ENCODE results near the gene PLTP. TPM values are rescaled to one million over a fixed set of nuclear protein-coding genes. Genes with fewer than 3 reads are reported as not detected.
A peak's percentile ranks its signal among the peaks of the same experiment; 100 is the strongest.

The PLTP gene
- total and polyA plus RNA-seq, 7 experiments from 2014 or later = 0.31 to 0.44 (median 0.37) TPM; not detected in 3

DNA sequence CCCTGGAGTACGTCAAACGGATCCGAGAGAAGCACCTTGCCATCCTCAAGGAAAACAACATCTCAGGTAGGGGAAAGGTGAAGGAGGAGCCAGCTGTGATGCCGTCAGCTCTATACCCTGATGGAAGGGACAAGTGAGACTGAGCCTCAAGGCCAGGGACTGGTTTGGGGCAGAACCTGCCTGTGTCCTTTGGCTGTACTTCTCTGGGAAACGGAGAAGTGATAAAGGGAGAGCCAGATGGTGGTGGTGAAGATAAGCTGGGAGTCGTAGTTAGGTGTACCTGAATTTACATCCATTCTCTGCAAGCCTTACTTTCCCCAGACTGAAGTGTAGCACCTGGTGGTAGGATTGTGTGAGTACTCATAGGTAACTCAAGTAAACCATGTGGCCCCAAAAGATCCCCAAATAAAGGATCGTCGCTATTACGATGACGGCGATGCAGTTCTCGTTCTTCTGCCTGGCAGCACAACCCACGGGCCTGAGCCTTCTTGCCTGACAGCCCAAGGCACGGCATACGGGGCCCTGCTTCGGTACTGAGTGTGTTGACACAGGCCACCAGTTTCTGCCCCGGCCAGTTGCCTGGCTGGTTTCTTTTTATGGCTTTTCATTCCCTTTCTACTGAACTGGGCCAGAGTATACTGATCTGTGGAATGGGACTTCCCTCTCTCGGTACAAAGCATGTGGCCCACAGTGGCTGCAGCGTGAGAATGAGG is 33.2 kb upstream of the PLTP start:
- DNase-seq = no peak
- POLR2A ChIA-PET = interaction anchor here (0.6 to 5.9 kb wide), 3 partner anchors 9 to 22 kb away, joined by 6 to 55 read pairs (median 14); partner anchors contain the start of gene PCIF1

DNA sequence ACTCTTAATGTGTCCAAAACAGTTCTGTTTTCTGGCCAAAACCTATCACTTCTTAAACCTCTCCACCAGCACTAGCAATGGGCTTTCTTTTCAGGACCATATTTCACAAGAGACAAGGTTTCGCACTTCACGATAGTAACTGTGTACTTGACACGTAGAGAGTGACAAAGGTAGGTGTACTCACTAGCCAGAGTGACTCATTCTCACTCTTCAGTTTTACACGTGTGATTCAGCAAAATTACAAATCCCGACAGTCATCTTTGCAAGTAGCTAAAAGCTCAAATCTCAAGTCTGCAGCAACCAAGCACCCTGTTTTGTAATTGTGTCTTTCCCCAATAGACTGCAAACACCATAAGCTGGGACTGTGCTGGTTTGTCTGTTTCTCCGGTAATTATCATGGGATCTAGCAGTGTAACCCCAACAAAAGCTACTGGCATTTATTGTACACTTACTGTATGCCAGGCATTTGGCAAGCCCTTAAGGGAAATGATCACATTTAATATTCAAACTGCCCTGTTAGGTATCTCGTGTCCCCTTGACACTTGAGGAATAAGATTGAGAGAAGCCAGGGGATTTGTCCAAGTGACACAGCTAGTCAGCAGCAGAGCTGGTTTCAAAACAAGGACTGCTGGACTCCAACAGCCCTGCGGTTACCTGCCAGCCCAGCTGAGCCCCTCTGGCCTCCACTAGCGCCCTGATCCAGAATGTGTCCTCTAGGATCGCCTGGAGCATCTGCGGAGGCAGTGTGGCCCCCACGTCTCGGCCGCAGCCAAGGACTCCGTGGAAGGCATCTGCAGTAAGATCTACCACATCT is 32.4 kb upstream of the PLTP start:
- no peaks in the 10 kb centered on the region for H3K27me3 ChIP-seq (ENCODE audit: control insufficient read depth in 2 of 2, insufficient read depth in 2 of 2, low read length in 2 of 2)
- DNase-seq (no peak), ATAC-seq (peak; percentile 41)
- Mint-ChIP-seq H3K9me3 (no peaks in the 10 kb centered on the region), H3K4me1 (peaks cover 0 to 18% (median 6%) of the 10 kb centered on the region in 7 donors), H3K36me3 (peaks cover 12 to 38% (median 16%) of the 10 kb centered on the region in 5 donors), H3K27ac (peak overlapping the region in 4 of 9 donors; percentile 4 to 41 (median 27)), H3K4me3 (no peak overlapping the region), H3K27me3 (no peaks in the 10 kb centered on the region)
- no peaks in the 10 kb centered on the region for H3K9me3 ChIP-seq (ENCODE audit: control insufficient read depth in 2 of 3, low read length in 3 of 3)
- intact Hi-C loops (cut with micrococcal nuclease) = no loop called here
- peaks cover 25 to 96% (median 30%) of the 10 kb centered on the region in 3 experiments for H3K36me3 ChIP-seq (ENCODE audit: control insufficient read depth in 2 of 3, insufficient read depth in 3 of 3, low read length in 3 of 3)
- H3K27ac ChIP-seq (ENCODE audit: low read depth, low read length) = no peak overlapping the region
- POLR2A ChIA-PET = interaction anchor here (1.1 to 2.2 kb wide), 2 partner anchors 10 to 64 kb away, joined by 3 to 14 read pairs; partner anchors contain the start of gene PCIF1
- no peaks in the 10 kb centered on the region for H3K4me1 ChIP-seq (ENCODE audit: control insufficient read depth in 2 of 2, insufficient read depth in 2 of 2, low read length in 2 of 2)
- CTCF ChIA-PET = interaction anchor here (0.8 to 1.7 kb wide), 3 partner anchors 14 to 32 kb away, joined by 3 to 4 read pairs (median 4); no protein-coding TSS in a partner anchor
- no peak overlapping the region for H3K4me3 ChIP-seq (ENCODE audit: low read length)

More for the DNA sequence above, 33.2 kb upstream of the PLTP start:
- Mint-ChIP-seq H3K27ac (peak overlapping the region in 3 of 9 donors; percentile 4 to 41 (median 21)), H3K9me3 (no peaks in the 10 kb centered on the region), H3K4me3 (no peak overlapping the region), H3K27me3 (no peaks in the 10 kb centered on the region), H3K4me1 (peaks cover 0 to 13% (median 0%) of the 10 kb centered on the region in 7 donors), H3K36me3 (peaks cover 5 to 30% (median 11%) of the 10 kb centered on the region in 5 donors)
- no peak for ATAC-seq
- Histone ChIP-seq H3K4me3 (ENCODE audit: low read length) (no peak overlapping the region), H3K27me3 (ENCODE audit: control insufficient read depth in 2 of 2, insufficient read depth in 2 of 2, low read length in 2 of 2) (no peaks in the 10 kb centered on the region), H3K36me3 (ENCODE audit: control insufficient read depth in 2 of 3, insufficient read depth in 3 of 3, low read length in 3 of 3) (peaks cover 17 to 96% (median 31%) of the 10 kb centered on the region in 3 experiments), H3K9me3 (ENCODE audit: control insufficient read depth in 2 of 3, low read length in 3 of 3) (no peaks in the 10 kb centered on the region), H3K4me1 (ENCODE audit: control insufficient read depth in 2 of 2, insufficient read depth in 2 of 2, low read length in 2 of 2) (no peaks in the 10 kb centered on the region), H3K27ac (ENCODE audit: low read depth, low read length) (no peak overlapping the region)
- CTCF ChIA-PET = interaction anchor here (0.8 to 1.7 kb wide), 3 partner anchors 13 to 31 kb away, joined by 3 to 4 read pairs (median 4); no protein-coding TSS in a partner anchor
- intact Hi-C loops (cut with micrococcal nuclease) = no loop called here

DNA sequence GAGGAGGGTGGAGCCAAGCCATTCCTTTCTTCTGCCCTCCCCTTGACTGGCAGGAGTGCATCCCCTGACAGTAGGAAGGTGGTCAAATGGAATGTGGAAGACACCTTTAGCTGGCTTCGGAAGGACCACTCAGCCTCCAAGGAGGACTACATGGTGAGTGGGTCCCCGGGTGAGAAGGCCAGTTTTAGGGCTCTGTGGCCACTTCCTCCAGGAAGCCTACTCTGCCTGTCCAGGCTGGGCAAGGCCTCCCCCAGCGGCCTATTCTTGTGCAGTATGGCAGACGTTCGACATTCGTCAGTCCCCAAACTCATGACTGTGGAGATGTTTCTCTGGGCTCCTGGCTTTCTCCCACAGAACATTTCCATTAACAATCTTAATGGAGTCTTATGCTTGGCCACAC is 31.7 kb upstream of the PLTP start:
- no peaks in the 10 kb centered on the region for H3K9me3 ChIP-seq (ENCODE audit: control insufficient read depth in 2 of 3, low read length in 3 of 3)
- DNase-seq (no peak), ATAC-seq (no peak)
- CTCF ChIA-PET = no interaction called here
- H3K4me3 Mint-ChIP-seq = no peak overlapping the region
- H3K4me3 ChIP-seq (ENCODE audit: low read length) = no peak overlapping the region
- H3K9me3 Mint-ChIP-seq = no peaks in the 10 kb centered on the region
- peaks cover 30 to 96% (median 32%) of the 10 kb centered on the region in 3 experiments for H3K36me3 ChIP-seq (ENCODE audit: control insufficient read depth in 2 of 3, insufficient read depth in 3 of 3, low read length in 3 of 3)
- intact Hi-C loops (cut with micrococcal nuclease) = no loop called here
- POLR2A ChIA-PET = interaction anchor here (1.1 to 2.2 kb wide), 2 partner anchors 10 to 63 kb away, joined by 3 to 14 read pairs; partner anchors contain the start of gene PCIF1
- H3K27ac ChIP-seq (ENCODE audit: low read depth, low read length) = no peak overlapping the region
- no peaks in the 10 kb centered on the region for H3K4me1 ChIP-seq (ENCODE audit: control insufficient read depth in 2 of 2, insufficient read depth in 2 of 2, low read length in 2 of 2)
- H3K36me3 Mint-ChIP-seq = peaks cover 12 to 40% (median 16%) of the 10 kb centered on the region in 5 donors
- no peaks in the 10 kb centered on the region for H3K27me3 Mint-ChIP-seq
- H3K27ac Mint-ChIP-seq = peak overlapping the region in 1 of 9 donors; percentile 4
- H3K27me3 ChIP-seq (ENCODE audit: control insufficient read depth in 2 of 2, insufficient read depth in 2 of 2, low read length in 2 of 2) = no peaks in the 10 kb centered on the region
- peaks cover 0 to 19% (median 6%) of the 10 kb centered on the region in 7 donors for H3K4me1 Mint-ChIP-seq

DNA sequence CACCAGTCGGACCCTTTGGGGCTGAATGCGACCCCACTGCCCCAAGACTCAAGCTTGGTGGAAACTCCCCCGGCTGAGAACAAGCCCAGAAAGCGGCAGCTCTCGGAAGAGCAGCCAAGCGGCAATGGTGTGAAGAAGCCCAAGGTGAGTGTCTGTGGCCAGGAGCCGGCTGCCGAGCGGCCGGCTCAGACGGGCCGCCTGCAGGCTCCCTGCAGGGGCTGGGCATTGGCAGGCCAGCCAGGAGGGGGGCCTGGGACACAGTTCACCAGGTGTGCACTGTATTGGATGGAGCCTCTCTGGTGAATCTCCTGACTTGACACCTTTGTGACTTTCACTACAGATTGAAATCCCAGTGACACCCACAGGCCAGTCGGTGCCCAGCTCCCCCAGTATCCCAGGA is 28.5 kb upstream of the PLTP start:
- POLR2A ChIA-PET = interaction anchor here (1.0 kb wide), 2 partner anchors 12 to 26 kb away, joined by 3 read pairs; no protein-coding TSS in a partner anchor
- Histone ChIP-seq H3K9me3 (ENCODE audit: control insufficient read depth in 2 of 3, low read length in 3 of 3) (no peaks in the 10 kb centered on the region), H3K36me3 (ENCODE audit: control insufficient read depth in 2 of 3, insufficient read depth in 3 of 3, low read length in 3 of 3) (peaks cover 19 to 81% (median 41%) of the 10 kb centered on the region in 3 experiments), H3K4me3 (ENCODE audit: low read length) (no peak overlapping the region), H3K27ac (ENCODE audit: low read depth, low read length) (no peak overlapping the region), H3K4me1 (ENCODE audit: control insufficient read depth in 2 of 2, insufficient read depth in 2 of 2, low read length in 2 of 2) (peaks cover 6 to 15% of the 10 kb centered on the region in 2 donors), H3K27me3 (ENCODE audit: control insufficient read depth in 2 of 2, insufficient read depth in 2 of 2, low read length in 2 of 2) (no peaks in the 10 kb centered on the region)
- CTCF ChIA-PET = interaction anchor here (7.9 kb wide), 1 partner anchor 31 kb away, joined by 54 read pairs; the partner anchor contains the start of gene ZNF335
- Mint-ChIP-seq H3K36me3 (peaks cover 17 to 44% (median 24%) of the 10 kb centered on the region in 5 donors), H3K4me1 (peaks cover 8 to 33% (median 26%) of the 10 kb centered on the region in 7 donors), H3K9me3 (no peaks in the 10 kb centered on the region), H3K27me3 (no peaks in the 10 kb centered on the region), H3K27ac (peak overlapping the region in 1 of 9 donors; percentile 52), H3K4me3 (no peak overlapping the region)
- intact Hi-C loops (cut with micrococcal nuclease) = no loop called here
- ATAC-seq (no peak), DNase-seq (no peak)

DNA sequence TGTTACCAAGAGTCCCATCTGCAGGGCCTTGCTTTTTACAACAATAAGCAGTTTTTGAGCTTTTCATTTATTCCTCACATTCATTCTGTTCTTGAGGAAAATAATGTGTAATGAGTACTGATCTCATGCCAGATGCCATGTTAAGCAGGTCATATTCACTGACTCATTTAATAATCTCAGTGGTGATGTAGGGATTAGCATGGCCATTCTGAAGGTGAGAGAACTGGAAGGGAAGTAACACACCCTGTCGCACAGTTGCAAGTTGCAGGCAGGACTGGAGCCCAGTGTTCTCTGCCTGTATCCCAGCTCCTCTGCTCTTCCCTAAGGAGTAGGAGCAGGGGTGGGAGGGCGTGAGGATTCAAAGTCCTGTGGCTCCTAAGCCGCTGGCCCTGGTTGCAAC is 28.1 kb upstream of the PLTP start:
- H3K27me3 ChIP-seq (ENCODE audit: control insufficient read depth in 2 of 2, insufficient read depth in 2 of 2, low read length in 2 of 2) = no peaks in the 10 kb centered on the region
- no peak overlapping the region for H3K27ac ChIP-seq (ENCODE audit: low read depth, low read length)
- H3K9me3 ChIP-seq (ENCODE audit: control insufficient read depth in 2 of 3, low read length in 3 of 3) = no peaks in the 10 kb centered on the region
- no peak overlapping the region for H3K4me3 ChIP-seq (ENCODE audit: low read length)
- POLR2A ChIA-PET = interaction anchor here (1.0 to 6.8 kb wide), 4 partner anchors 8 to 27 kb away, joined by 3 to 55 read pairs (median 4); no protein-coding TSS in a partner anchor
- Mint-ChIP-seq H3K4me3 (no peak overlapping the region), H3K27ac (peak overlapping the region in 1 of 9 donors; percentile 52), H3K4me1 (peaks cover 8 to 37% (median 28%) of the 10 kb centered on the region in 7 donors), H3K36me3 (peaks cover 17 to 40% (median 24%) of the 10 kb centered on the region in 5 donors), H3K27me3 (no peaks in the 10 kb centered on the region), H3K9me3 (no peaks in the 10 kb centered on the region)
- DNase-seq (no peak), ATAC-seq (no peak)
- peaks cover 16 to 77% (median 41%) of the 10 kb centered on the region in 3 experiments for H3K36me3 ChIP-seq (ENCODE audit: control insufficient read depth in 2 of 3, insufficient read depth in 3 of 3, low read length in 3 of 3)
- CTCF ChIA-PET = interaction anchor here (7.9 kb wide), 1 partner anchor 31 kb away, joined by 54 read pairs; the partner anchor contains the start of gene ZNF335
- intact Hi-C loops (cut with micrococcal nuclease) = no loop called here
- H3K4me1 ChIP-seq (ENCODE audit: control insufficient read depth in 2 of 2, insufficient read depth in 2 of 2, low read length in 2 of 2) = peaks cover 6 to 15% of the 10 kb centered on the region in 2 donors
